HG03064 (cell line): ENCODE results near the gene STOX2.
"Not testable (repeated sequence)": the region's sequence is repeated elsewhere in the genome, so short reads cannot be mapped to it uniquely, and the experiment has no call there.

Source experiments
- ATAC-seq: cut with Tn5 transposase; IDR thresholded peaks from one replicate; pipeline ENCODE4 v1.9.1; 2021; ENCODE audit warnings: low read depth; ENCODE audit not compliant: unreplicated experiment

The STOX2 gene

DNA sequence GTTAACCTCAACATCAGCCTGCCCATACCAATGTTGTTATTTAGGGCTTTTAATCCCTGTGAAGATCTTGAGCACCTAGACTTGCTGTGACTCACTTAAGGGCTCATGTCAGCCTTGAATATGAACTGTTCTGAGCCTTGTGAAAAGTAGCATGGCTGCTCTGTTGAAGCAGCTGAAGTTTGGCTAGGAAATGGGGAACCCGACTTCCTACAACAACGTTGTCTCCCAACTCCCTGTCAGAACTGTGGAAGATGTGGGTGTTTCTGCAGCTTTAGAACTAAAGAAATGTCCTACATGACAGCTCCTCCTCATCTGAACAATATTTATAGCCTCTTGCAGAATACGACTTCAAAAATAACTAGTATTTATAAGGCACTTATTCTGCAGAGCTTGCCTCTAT, 27.5 kb downstream of the STOX2 start:
- ATAC-seq, result no peak

DNA sequence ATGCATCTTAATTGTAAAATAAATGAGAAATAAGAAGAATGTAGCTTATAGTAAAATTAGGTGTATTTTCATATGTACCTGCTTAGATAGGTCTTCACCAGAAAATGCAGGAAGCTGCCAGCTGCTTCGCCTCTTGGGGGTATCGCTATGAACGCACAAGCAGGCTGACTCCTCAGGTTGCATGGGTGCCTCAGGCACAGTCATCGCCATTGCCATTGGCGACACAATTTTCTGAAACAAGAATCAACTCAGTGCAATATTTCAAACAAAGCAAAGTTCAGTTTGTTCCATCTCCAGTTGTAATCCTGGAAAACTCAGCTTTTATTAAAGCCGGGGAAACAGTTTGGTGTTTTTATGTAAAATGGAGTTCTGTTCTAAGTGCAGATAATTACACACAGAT, 29.7 kb downstream of the STOX2 start:
- ATAC-seq, result no peak

DNA sequence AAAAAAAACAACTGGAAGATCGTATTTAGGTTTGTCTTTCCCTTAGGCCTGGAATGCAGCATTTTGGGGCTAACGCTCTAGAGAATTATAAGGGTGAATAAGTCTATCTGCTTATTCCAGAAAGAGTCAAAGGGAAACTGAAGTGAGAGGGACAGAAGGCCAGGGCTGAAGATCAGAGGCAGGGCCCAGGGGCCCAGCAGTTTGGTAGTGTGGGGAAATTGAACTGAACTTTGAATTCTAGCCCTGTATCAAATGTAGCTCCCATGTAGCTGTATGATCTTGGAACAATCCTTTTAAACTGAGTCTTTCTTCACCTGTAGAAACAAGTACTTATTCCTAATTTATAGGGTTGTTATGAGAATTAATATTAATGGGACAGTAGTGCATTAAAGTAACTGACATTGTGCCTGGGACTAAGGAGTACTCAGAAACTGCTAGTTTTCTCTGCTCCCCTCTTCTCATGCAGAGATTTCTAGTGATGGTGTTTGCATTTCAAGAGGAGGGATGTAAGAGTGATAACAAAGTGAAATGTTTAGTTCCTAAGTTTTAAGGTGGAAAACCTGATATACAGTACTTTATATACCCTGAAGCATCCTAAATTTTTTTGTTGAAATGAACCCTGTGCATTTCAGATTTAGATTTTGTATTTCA, 30.4 kb downstream of the STOX2 start:
- ATAC-seq, result no peak

DNA sequence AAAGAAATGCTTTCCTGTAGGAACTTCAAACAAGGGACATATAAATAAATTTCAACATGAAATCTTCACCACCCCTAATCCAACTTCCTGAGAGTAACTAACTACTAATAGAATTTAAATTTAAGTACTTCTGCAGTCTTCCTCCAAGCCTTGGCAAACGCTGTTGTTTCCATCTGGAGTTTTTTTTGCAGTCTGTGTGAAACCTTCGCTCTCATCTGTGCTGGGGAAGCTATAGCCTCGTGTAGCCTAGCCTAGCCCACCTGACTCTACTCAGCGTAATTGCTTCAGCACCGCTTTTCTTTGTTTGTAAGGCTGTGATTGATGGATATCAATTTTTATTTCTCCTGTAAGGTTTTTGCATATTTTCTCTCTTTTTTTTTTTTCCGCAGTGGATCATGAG, 30.9 kb downstream of the STOX2 start:
- ATAC-seq, result no peak

DNA sequence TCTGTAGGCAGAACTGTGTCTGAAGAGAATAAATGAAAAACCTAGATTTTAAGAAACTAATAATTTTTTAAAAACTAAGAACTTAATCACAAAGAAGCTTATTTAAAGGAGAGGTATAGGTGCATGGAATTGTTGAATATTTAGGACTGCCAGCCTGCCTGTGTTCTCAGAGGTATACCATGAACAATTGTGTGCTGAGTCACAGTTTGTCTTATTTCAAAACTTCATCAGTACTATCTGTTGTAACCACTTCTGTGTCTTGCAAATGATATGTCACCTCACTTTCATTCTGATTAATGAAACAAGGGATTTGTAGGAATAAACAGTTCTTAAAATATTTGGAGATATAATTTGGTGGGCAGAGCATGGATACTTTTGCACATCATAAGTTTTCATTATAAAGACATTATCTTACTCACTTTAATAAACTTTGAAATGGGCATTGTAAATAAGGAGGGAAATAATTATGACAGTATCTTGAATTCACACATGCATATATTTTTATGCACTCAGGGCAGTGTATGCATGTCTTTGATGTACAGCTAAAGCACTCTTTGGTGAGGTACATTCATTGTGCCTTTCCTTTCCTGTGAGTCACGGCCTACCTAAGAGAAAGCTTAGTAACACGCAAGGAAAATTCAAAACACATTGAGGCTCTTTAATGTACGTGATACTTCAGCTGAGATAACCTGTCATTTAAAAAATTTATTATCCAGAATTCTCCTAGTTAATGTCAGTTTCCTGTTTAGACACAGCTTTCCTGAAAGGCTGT, 31.7 kb downstream of the STOX2 start:
- no peak for ATAC-seq

DNA sequence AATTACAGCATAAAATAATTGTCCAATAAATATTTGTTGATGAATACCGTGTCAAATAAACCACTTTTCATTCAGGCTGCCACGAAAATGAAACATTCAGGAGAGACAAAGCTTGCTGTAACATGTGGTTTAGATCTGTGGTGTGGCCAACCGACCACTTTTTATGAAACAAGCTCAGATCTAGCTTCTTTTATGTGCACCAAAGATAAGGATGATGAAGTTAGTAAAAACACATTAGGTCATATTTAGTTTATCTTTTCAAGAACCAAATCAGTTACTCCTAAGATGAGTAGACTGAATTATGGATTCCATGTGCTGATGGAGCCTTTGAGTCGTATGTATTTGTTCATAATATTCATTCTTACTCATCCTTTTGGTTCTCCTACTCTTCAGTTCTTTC, 35.8 kb downstream of the STOX2 start:
- ATAC-seq, result no peak

DNA sequence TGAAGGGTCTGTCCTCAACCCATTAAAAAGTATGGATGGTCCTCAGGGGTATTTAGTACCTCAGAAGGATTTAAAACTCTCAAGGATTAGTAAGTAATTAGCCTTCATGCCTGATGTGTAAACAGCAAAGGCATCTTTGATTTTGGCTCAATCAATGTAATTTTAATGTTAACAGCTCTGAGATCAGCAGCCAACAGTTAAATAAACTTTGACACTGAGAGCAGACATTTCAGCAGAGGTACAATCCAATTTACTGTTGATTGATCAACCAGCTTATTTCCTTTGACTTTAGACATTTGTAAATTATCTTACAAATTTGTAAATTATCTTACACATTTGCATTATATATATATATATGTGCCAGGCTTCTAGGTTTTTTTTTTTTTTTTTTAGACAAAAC, 36.9 kb downstream of the STOX2 start:
- no peak for ATAC-seq

DNA sequence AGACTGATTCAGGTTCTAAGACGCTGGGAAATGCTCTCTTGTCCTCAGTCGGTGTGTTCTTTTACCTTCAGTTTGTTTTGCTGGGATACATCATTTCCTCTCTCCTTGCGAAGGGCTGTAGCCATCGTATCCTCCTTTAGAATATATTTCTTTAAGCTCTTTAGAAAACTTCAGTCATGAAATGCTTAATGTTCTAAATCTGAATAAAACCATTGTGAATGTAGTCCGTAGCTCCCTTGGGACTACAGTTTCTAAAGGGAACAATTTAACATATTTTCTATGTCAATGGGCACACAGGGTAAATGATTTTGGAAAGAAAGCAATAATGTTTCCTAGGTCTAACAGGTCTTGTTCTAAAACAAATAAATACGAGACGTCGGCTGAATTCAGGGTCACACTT, 40.6 kb downstream of the STOX2 start:
- no peak for ATAC-seq

DNA sequence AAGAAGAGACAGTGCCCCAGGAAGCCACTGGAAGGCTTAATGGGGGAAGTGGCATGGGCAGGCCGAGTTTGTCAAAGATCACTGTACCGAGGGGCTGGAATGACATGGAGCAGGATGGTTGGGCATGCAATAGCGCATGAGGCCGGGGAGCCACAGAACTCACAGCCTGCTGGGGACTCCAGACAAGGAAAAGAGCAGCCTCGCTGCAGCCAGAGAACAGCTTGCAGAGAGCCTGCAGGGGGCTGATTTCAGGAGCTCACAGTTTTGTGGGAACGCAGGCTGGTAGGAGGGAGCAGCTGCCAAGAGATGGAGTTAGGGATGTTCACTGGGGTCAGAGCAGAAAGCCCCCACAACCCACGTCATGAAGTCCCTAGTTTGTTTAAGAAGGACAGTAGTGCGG, 45.4 kb downstream of the STOX2 start:
- ATAC-seq, result no peak

DNA sequence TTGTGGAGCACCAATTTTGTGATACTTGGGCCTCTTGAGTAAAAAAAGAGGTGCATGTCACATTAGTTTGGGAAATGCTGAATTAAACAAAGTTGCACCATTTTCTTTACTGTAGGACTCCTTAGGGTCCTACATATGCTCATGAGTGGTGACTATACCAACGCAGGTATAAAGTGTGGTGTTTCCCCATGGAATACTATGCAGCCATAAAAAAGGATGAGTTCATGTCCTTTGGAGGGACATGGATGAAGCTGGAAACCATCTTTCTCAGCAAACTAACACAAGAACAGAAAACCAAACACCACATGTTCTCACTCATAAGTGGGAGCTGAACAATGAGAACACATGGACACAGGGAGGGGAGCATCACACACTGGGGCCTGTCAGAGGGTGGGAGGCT, 47.5 kb downstream of the STOX2 start:
- ATAC-seq, result not testable (repeated sequence)

DNA sequence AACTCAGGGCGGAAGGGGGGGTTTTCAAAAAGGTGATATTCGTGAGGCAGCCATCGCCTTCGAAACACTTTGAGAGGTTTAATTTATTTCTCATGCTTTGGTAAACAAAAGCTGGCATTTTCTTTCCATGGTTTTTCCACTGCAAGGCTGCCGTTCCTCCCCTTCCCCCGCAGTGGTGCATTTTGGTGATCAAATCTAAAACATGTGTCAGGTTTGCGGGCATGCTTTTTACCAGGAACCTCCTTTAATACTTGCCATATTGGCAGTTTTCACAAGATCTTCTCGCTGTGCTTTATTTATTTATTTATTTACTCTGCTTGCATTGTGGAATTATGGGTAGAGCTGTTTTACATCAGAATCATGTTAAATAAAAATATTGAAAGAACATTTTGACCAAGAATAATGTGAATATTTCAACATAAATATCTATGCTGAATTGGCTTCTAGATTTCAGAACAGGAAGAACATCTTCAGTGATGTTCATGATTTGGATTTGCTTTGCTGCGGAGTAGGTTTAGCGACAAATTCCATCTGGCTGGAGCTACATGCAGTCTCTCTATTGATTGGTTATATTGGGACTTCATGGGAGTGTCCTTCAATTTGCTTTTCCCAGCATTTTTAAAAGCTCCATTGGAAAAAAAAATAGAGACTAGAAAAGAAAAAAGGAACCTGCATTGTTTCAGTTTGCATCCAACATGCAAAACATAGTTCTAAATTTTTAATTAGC, 54.4 kb downstream of the STOX2 start:
- ATAC-seq, result no peak

DNA sequence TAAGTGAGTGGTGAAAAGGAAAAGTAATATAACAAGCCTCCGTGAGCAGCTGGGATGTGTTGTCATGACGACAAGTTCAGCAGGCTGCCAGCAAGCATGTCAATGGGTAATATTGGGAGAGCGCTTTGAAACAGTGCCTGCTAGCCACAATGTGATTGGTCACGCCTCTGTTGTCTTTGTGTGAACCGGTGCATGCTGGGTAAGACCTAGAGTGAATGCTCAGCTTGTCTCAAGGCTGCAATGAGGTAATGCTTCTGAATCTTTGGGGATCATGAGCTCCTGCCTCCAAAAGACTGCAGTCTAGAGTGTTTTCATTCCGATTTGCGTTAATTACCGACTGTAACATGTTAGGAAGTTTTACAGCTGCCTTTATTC, 54.9 kb downstream of the STOX2 start:
- no peak for ATAC-seq

DNA sequence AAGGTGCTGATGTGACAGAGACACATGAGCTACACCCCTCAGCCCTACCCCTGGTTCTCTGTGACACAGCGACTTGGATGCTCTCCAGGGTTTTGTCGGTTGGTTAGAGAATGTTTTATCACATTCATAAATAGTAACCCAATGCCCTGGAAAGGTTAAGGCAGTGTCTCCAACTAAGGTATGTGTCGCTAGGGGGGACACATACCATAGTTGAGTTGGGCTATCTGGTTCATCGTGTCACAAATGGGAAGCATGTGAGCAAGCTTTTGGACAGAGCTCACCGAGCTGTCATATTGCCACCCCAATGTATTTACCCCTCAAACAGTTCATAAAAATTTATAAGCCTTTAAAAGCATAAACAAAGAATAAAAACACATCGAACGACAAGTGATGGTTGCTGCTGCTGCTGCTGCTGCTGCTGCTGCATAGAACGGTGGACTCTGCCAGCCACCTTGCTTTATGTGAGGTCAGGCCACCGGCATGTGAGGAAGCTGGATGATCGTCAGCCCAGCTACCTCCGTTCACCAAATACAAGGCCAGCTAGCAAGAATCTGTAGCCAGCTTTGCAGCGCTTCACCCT, 55.9 kb downstream of the STOX2 start:
- no peak for ATAC-seq

DNA sequence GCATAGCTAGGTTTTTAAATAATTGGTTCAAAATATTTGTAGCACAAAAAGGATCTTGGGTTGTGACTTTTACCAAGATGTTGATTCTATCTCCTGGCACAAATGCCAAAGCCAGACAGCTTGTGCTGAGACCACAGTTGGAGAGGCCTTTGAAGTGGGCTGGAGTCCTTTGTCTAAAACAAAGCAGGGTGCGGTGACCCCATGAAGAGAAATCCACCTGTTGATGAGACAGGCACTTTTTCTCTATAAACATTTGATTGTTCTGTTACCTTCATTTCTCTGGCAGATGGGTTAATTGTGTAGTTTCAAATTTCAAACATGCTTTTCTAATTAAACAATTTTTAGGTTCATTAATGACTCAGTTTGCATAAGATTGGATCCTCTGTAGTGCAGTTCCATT, 56.7 kb downstream of the STOX2 start:
- ATAC-seq, result no peak

DNA sequence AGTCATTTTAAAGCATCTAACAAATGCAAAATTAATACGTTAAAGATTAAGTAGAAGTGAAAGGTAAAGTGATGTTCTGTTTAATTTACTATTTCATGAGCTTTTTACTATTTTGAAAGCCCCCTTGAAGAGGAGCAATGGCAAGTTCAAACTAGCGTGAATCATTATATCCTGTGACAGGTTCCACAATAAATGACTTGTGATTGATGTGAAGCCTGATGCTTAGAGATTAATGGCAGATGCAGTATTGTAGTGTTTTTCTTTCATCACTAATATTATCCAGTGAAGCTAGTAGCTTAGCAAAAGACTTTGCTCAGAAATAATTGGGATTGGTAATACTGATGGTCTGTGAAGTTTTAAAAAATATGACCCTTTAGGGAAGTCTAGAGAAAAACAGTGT, 57.3 kb downstream of the STOX2 start:
- no peak for ATAC-seq

DNA sequence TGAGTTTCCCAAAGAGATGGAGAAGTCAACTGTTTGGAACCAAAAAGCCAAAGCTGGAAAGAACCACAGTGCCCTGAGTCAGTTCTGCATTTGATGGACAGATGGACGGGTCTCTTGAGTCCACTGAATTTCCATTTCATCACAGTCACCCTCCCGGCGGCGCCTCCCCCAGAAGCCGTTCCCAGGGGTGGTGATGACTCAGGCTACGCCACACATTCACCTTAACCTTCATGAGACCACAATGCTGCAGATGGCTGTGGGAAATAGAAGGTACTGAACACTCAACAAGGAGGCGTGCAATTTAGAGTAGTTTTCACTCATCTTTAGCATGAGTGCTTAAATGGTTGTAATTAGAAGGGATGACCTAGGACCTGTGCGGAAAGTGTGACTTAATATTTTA, 61.3 kb downstream of the STOX2 start:
- ATAC-seq, result no peak

DNA sequence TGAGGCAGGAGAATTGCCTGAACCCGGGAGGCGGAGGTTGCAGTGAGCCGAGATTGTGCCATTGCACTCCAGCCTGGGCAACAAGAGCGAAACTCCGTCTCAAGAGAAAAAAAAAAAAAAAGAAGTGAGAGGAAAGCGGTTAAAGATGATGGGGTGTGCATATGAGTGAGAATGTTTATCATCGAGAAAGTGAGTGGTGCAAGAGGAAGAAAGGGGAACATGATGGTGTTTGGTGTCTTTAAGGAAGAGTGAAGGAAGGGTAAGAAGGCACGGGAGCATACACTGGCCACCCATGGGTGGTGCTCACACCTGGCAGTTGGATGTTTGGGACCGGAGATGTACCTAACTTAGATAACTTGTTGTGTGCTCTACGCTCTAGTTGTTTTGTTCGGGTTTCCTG, 62.2 kb downstream of the STOX2 start:
- no peak for ATAC-seq

DNA sequence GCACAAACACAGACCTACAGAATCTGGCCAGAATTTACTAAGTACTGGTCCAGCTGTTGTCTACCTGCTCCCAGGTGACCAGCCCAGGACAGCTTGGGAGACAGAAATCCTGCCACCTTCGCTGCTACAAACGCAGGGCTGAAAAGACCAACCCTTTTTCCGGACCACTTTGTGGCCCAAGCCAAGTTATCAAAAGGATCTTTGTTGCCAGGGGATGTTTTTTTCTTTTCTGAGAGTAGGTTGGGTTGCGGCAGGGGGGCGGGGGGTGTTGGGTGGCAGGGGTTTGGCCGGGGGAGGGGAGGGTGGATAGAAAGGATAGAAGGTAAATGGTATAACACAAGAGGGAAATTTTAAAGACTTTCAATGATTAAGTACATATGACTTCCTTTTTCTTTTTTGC, 63.4 kb downstream of the STOX2 start:
- ATAC-seq, result no peak

DNA sequence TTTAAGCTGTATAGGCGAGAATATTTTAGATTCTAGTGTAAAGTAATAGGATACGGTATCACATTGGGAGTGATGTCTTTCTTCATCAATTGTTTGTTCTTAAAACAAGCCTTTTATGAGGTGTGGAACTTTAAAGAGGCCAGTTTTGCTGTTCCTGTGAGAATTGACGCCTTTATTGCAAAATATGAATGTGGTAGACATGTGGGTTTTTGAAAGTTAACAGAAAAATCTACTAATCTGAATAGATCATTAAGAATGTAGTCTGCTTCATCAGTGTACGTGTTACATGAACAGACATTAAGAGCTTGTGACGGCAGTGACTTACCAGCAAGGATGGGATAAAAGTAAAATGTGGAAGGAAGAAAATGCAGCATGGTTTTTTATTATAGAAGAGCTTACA, 63.8 kb downstream of the STOX2 start:
- no peak for ATAC-seq

DNA sequence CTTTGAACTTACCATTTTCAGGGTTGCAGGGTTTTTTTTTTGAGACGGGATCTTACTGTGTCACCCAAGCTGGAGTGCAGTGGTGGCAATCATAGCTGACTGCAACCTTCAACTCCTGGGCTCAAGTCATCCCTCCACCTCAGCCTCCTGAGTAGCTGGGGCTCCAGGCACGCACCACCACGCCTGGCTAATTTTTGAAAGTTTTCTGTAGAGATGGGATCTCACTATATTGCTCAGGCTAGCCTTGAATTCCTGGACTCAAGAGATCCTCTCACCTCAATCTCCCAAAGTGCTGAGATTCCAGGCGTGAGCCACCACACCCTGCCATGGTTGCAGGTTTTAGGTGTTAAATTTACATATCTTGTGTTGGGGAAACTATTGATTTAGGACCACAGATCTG, 64.5 kb downstream of the STOX2 start:
- ATAC-seq, result no peak

DNA sequence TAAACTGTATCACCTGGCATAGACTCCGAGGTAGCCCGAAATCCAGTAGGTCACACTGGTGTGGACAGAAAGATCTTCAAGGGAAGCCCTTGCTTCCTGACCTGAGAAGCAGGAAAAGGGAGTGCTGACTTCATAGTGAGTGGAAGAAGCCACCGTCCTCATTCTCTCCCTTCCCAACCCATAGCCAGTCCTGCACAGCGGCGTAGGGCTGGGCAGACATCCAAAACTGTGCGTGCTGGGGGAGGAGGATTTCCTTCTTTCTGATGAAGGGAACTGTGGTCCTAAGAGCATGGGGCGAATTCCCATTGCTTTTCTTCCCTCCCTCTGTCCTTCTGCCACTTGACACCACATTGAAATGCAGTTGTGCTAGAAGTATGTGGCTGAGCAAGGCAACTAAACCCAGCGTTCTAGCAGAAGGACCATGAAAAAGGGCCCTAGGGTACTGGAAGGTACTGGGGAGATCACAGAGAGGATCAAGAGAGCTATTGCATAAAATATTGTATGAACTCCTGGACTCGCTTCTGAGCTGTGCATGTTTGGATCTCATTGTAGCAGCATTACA, 66.9 kb downstream of the STOX2 start:
- ATAC-seq, result no peak
